Measurements from ENCODE around the gene IFITM2.

Gene IFITM2

GRCh38 chr11:278001-278951 lies 29.3 kb upstream of the IFITM2 start, which contains the start of gene NLRP6:
Gene NLRP6 (plus strand): TSS chr11:278407. CDS start chr11:278570, 163 bp downstream.
- no peak for TF ChIP-seq CTCF (conservative IDR thresholded peaks at IDR 0.05; ENCODE audit: low read depth, low read length)
- no peak within 1 kb of the TSS for H3K4me3 ChIP-seq (ENCODE audit: low read length)
- no peak for DNase-seq (ENCODE audit: low read depth)

- no peak for TF ChIP-seq CTCF (conservative IDR thresholded peaks at IDR 0.05; ENCODE audit: low read depth, low read length)
- no peak overlapping the region for H3K4me3 ChIP-seq (ENCODE audit: low read length)
- no peak for DNase-seq (ENCODE audit: low read depth)
These were observed 28.3 kb upstream of the IFITM2 start for GRCh38 chr11:279040-279965.

GRCh38 chr11:279966-280705 lies 27.5 kb upstream of the IFITM2 start:
- no peak for DNase-seq (ENCODE audit: low read depth)

GRCh38 chr11:280706-281485 lies 26.7 kb upstream of the IFITM2 start:
- no peak for DNase-seq (ENCODE audit: low read depth)
- H3K4me3 ChIP-seq (ENCODE audit: low read length): no peak overlapping the region
- no peak for TF ChIP-seq CTCF (conservative IDR thresholded peaks at IDR 0.05; ENCODE audit: low read depth, low read length)

More at GRCh38 chr11:279966-280705, 27.5 kb upstream of the IFITM2 start:
- H3K4me3 ChIP-seq (ENCODE audit: low read length): no peak overlapping the region
- no peak for TF ChIP-seq CTCF (conservative IDR thresholded peaks at IDR 0.05; ENCODE audit: low read depth, low read length)

GRCh38 chr11:281486-282161 lies 26.0 kb upstream of the IFITM2 start:
- DNase-seq (ENCODE audit: low read depth): no peak
- H3K4me3 ChIP-seq (ENCODE audit: low read length): no peak overlapping the region
- no peak for TF ChIP-seq CTCF (conservative IDR thresholded peaks at IDR 0.05; ENCODE audit: low read depth, low read length)

All from retinal pigment epithelial cell (primary cell).